Measurements from ENCODE around the gene ACKR3.

- TF ChIP-seq CTCF (conservative IDR thresholded peaks at IDR 0.05) = no peak
- TF ChIP-seq EZH2 (IDR thresholded peaks at IDR 0.05; ENCODE audit: low read depth) = no peak
Measured at GRCh38 chr2:236573066-236573929, 3.7 kb downstream of the ACKR3 start.
